Neural cell (in vitro differentiated cells): ENCODE data around the gene PARVB. TPM values are rescaled to one million over a fixed set of nuclear protein-coding genes. Genes with fewer than 3 reads are reported as not detected.

Source experiments
- H2AFZ ChIP-seq: fragments of 200-600, 300-800 bp; sonication (generic), shearing (Covaris generic); 2 replicates; pipeline ENCODE4 v1.6.0; 2014; ENCODE audit warnings: low read depth, mild to moderate bottlenecking, antibody characterized with exemption, low read length, moderate library complexity
- H3F3A ChIP-seq: fragments of 200-600 bp; shearing (Covaris generic); 2 replicates; pipeline ENCODE4 v1.6.1; 2016; ENCODE audit warnings: mild to moderate bottlenecking, moderate library complexity, mixed read lengths, antibody characterized with exemption, low read length; ENCODE audit not compliant: insufficient read depth, poor library complexity, severe bottlenecking
- H3K27ac ChIP-seq: fragments of 200-600, 300-800 bp; sonication (generic), shearing (Covaris generic); 2 replicates; pipeline ENCODE4 v1.5.1; 2014; ENCODE audit warnings: mild to moderate bottlenecking, low read length, moderate library complexity
- H3K27me3 ChIP-seq: fragments of 300-800, 200-600 bp; sonication (generic), shearing (Covaris generic); 2 replicates; pipeline ENCODE4 v1.6.0; 2014; ENCODE audit warnings: mild to moderate bottlenecking, low read depth, low read length, moderate library complexity; ENCODE audit not compliant: insufficient read depth
- H3K36me3 ChIP-seq: fragments of 300-800, 200-600 bp; sonication (generic), shearing (Covaris generic); 2 replicates; pipeline ENCODE4 v1.5.1; 2014; ENCODE audit warnings: mild to moderate bottlenecking, antibody characterized with exemption, low read length, moderate library complexity; ENCODE audit not compliant: insufficient read depth
- H3K4me2 ChIP-seq: fragments of 300-800, 200-600 bp; sonication (generic), shearing (Covaris generic); 2 replicates; pipeline ENCODE4 v1.6.0; 2014; ENCODE audit warnings: mild to moderate bottlenecking, low read length
- H3K4me3 ChIP-seq: fragments of 300-800, 200-600 bp; sonication (generic), shearing (Covaris generic); 2 replicates; pipeline ENCODE4 v1.5.1; 2014; ENCODE audit warnings: mild to moderate bottlenecking, low read length, moderate library complexity
- H3K79me2 ChIP-seq: fragments of 200-600 bp; shearing (Covaris generic); replicated peaks from 2 replicates; pipeline ENCODE4 v1.6.0; 2014; ENCODE audit warnings: mild to moderate bottlenecking, low read length, moderate library complexity; ENCODE audit not compliant: insufficient read depth
- H3K9ac ChIP-seq: fragments of 300-800, 200-600 bp; sonication (generic), shearing (Covaris generic); 2 replicates; pipeline ENCODE4 v1.6.1; 2016; ENCODE audit warnings: mild to moderate bottlenecking, low read length, mixed read lengths
- H3K9me2 ChIP-seq: fragments of 200-600 bp; shearing (Covaris generic); 2 replicates; pipeline ENCODE4 v1.6.1; 2016; ENCODE audit warnings: mild to moderate bottlenecking, low read length, mixed read lengths; ENCODE audit not compliant: insufficient read depth
- H3K9me3 ChIP-seq: fragments of 200-600, 300-800 bp; sonication (generic), shearing (Covaris generic); 2 replicates; pipeline ENCODE4 v1.6.1; 2016; ENCODE audit warnings: mild to moderate bottlenecking, mixed run types, low read length, moderate library complexity, mixed read lengths
- H4K20me1 ChIP-seq: fragments of 200-600 bp; shearing (Covaris generic); 2 replicates; pipeline ENCODE4 v1.6.1; 2016; ENCODE audit warnings: mild to moderate bottlenecking, mixed run types; ENCODE audit not compliant: insufficient read depth
- EP300 ChIP-seq: fragments of 450-650 bp; conservative IDR thresholded peaks from 2 replicates; pipeline ENCODE4 v1.6.1; 2014; ENCODE audit warnings: antibody characterized with exemption, mild to moderate bottlenecking, moderate library complexity; ENCODE audit not compliant: poor library complexity, severe bottlenecking
- EZH2 ChIP-seq: fragments of 200-600, 300-800 bp; shearing (Covaris generic), sonication (generic); IDR thresholded peaks from 2 replicates; pipeline ENCODE4 v1.6.1; 2014; ENCODE audit warnings: antibody characterized with exemption, low read length, borderline replicate concordance, mild to moderate bottlenecking; ENCODE audit not compliant: insufficient read depth, poor library complexity, severe bottlenecking
- MXI1 ChIP-seq: fragments of 450-650 bp; conservative IDR thresholded peaks from 2 replicates; pipeline ENCODE4 v1.6.1; 2014; ENCODE audit warnings: antibody characterized with exemption, mild to moderate bottlenecking; ENCODE audit not compliant: poor library complexity, severe bottlenecking
- POLR2AphosphoS5 ChIP-seq: IDR thresholded peaks from 2 replicates; pipeline ENCODE4 v1.6.1; 2012
- RAD21 ChIP-seq: fragments of 450-650 bp; conservative IDR thresholded peaks from 2 replicates; pipeline ENCODE4 v1.6.1; 2014; ENCODE audit warnings: antibody characterized with exemption, mild to moderate bottlenecking, moderate library complexity
- SMC3 ChIP-seq: fragments of 450-650 bp; conservative IDR thresholded peaks from 2 replicates; pipeline ENCODE4 v1.6.1; 2014; ENCODE audit warnings: antibody characterized with exemption, mild to moderate bottlenecking, moderate library complexity; ENCODE audit not compliant: poor library complexity
- TAF1 ChIP-seq: IDR thresholded peaks from 2 replicates; pipeline ENCODE4 v1.6.1; 2012; ENCODE audit warnings: low read depth
- polyA plus RNA-seq: library from polyadenylated mRNA; depleted of rRNA; stranded (reverse); fragments of >200 nt; gene quantifications from 2 replicates; pipeline ENCODE4 v1.2.3, GENCODE V29; 2014
- TF ChIP-seq, protein P1 (sequence below): fragments of 450-650 bp; IDR thresholded peaks from 2 replicates; pipeline ENCODE4 v1.5.1; 2014; ENCODE audit warnings: antibody characterized with exemption, mild to moderate bottlenecking, moderate library complexity; ENCODE audit not compliant: poor library complexity, severe bottlenecking
- TF ChIP-seq, protein P2 (sequence below): IDR thresholded peaks from 2 replicates; pipeline ENCODE4 v1.6.1; 2012; ENCODE audit warnings: borderline replicate concordance

Gene PARVB
- polyA plus RNA-seq, 1 donor from 2014 or later, result 1.2 TPM

DNA sequence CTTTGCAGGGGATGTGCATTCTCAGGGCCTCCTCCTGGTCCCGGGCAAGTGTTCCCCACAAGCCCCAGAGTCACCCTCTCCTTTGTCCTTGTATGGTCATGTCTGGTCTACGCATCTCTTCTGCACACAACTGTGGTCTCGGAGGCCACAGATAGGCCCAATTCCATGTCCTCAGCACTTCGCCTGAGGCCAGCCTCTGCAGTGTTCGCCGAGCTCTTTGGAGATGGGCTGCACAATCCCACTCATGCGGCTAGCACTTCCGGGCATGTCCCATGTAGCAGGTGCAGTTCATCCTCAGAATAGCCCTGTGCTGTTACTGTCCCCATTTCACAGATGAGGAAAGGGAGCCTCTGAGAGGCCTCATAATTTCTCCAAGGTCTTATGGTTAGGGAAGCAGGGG is 164.2 kb downstream of the PARVB start:
- Histone ChIP-seq H3K4me3 (no peak overlapping the region), H4K20me1 (no peaks in the 10 kb centered on the region), H2AFZ (no peak overlapping the region), H3K79me2 (no peaks in the 10 kb centered on the region), H3K36me3 (no peaks in the 10 kb centered on the region), H3K9me3 (no peaks in the 10 kb centered on the region), H3K27ac (no peak overlapping the region), H3K27me3 (no peaks in the 10 kb centered on the region), H3F3A (no peaks in the 10 kb centered on the region), H3K4me2 (no peak overlapping the region), H3K9me2 (no peaks in the 10 kb centered on the region), H3K9ac (no peak overlapping the region)
- TF ChIP-seq, protein P1, sequence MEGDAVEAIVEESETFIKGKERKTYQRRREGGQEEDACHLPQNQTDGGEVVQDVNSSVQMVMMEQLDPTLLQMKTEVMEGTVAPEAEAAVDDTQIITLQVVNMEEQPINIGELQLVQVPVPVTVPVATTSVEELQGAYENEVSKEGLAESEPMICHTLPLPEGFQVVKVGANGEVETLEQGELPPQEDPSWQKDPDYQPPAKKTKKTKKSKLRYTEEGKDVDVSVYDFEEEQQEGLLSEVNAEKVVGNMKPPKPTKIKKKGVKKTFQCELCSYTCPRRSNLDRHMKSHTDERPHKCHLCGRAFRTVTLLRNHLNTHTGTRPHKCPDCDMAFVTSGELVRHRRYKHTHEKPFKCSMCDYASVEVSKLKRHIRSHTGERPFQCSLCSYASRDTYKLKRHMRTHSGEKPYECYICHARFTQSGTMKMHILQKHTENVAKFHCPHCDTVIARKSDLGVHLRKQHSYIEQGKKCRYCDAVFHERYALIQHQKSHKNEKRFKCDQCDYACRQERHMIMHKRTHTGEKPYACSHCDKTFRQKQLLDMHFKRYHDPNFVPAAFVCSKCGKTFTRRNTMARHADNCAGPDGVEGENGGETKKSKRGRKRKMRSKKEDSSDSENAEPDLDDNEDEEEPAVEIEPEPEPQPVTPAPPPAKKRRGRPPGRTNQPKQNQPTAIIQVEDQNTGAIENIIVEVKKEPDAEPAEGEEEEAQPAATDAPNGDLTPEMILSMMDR, result no peak
- TF ChIP-seq EZH2, result no peak
- TF ChIP-seq MXI1, result no peak
- TF ChIP-seq EP300, result no peak
- no peak for TF ChIP-seq RAD21
- no peak for TF ChIP-seq TAF1
- no peak for TF ChIP-seq SMC3
- TF ChIP-seq, protein P2, sequence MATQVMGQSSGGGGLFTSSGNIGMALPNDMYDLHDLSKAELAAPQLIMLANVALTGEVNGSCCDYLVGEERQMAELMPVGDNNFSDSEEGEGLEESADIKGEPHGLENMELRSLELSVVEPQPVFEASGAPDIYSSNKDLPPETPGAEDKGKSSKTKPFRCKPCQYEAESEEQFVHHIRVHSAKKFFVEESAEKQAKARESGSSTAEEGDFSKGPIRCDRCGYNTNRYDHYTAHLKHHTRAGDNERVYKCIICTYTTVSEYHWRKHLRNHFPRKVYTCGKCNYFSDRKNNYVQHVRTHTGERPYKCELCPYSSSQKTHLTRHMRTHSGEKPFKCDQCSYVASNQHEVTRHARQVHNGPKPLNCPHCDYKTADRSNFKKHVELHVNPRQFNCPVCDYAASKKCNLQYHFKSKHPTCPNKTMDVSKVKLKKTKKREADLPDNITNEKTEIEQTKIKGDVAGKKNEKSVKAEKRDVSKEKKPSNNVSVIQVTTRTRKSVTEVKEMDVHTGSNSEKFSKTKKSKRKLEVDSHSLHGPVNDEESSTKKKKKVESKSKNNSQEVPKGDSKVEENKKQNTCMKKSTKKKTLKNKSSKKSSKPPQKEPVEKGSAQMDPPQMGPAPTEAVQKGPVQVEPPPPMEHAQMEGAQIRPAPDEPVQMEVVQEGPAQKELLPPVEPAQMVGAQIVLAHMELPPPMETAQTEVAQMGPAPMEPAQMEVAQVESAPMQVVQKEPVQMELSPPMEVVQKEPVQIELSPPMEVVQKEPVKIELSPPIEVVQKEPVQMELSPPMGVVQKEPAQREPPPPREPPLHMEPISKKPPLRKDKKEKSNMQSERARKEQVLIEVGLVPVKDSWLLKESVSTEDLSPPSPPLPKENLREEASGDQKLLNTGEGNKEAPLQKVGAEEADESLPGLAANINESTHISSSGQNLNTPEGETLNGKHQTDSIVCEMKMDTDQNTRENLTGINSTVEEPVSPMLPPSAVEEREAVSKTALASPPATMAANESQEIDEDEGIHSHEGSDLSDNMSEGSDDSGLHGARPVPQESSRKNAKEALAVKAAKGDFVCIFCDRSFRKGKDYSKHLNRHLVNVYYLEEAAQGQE, result no peak
- no peak for TF ChIP-seq POLR2AphosphoS5

DNA sequence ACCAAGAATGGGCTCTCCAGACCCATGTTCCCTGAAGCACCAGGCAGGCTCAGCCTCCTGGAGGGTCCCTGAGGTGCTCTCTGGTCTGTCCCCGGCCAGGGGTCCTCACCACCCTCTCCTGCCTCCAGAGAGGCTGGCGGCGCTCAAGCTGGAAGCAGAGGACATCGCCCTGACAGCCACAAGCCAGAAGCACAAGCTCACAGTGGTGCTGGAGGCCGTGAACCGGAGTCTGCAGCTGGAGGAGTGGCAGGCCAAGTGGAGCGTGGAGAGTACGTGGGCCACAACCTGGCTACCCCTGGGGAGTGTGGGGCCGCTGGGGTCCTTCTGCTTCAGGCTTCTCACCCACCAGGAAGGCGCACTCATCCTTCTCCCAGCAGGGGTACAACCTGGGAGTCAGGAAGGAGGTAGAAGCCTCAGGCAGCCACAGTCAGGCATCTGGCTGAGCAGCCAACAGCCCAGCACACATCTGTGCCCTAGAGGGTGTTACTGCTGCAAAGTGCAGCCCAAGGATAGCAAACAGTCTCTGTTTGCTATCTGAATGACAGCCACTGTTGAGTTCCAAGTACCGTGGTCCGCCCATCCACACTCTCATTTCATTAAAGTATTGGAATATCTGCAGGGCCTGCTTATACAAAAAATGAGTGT is 165.0 kb downstream of the PARVB start:
- H3K36me3 ChIP-seq, result no peaks in the 10 kb centered on the region
- H2AFZ ChIP-seq, result no peak overlapping the region
- no peaks in the 10 kb centered on the region for H3K9me2 ChIP-seq
- H3K27me3 ChIP-seq, result no peaks in the 10 kb centered on the region
- H3K79me2 ChIP-seq, result no peaks in the 10 kb centered on the region
- no peak overlapping the region for H3K4me2 ChIP-seq
- no peak overlapping the region for H3K9ac ChIP-seq
- H3K9me3 ChIP-seq, result no peaks in the 10 kb centered on the region
- H3K4me3 ChIP-seq, result no peak overlapping the region
- no peaks in the 10 kb centered on the region for H3F3A ChIP-seq
- no peak overlapping the region for H3K27ac ChIP-seq
- TF ChIP-seq EZH2, result no peak
- no peak for TF ChIP-seq MXI1
- no peak for TF ChIP-seq POLR2AphosphoS5
- TF ChIP-seq, protein P2, result no peak
- no peak for TF ChIP-seq RAD21
- no peak for TF ChIP-seq EP300
- TF ChIP-seq, protein P1, result no peak
- no peak for TF ChIP-seq SMC3
- no peak for TF ChIP-seq TAF1
- H4K20me1 ChIP-seq, result no peaks in the 10 kb centered on the region
